Measurements from ENCODE around the gene TIMM13.
A peak's percentile ranks its signal among the peaks of the same experiment; 100 is the strongest.
"Not testable (repeated sequence)": the region's sequence is repeated elsewhere in the genome, so short reads cannot be mapped to it uniquely, and the experiment has no call there.

TIMM13 gene

GRCh38 chr19:2423071-2423914 is 4.1 kb downstream of the TIMM13 start:
- no peak overlapping the region for H3K9ac ChIP-seq (ENCODE audit: insufficient read length)
- TF ChIP-seq FOXP2 (optimal IDR thresholded peaks at IDR 0.05; ENCODE audit: control extremely low read depth, extremely low read length, insufficient read depth) (no peak), POLR2AphosphoS5 (IDR thresholded peaks at IDR 0.05; ENCODE audit: borderline replicate concordance, low read depth, low read length) (peak; percentile 4; the same call in 1 of the 2 replicates)
- peaks cover 20% of the 10 kb centered on the region for H3K36me3 ChIP-seq (ENCODE audit: insufficient read depth, low read length)
- DNase-seq (ENCODE audit: low read depth, low spot score), result no peak
- no peak overlapping the region for H3K27ac ChIP-seq
- no peak overlapping the region for H3K4me3 ChIP-seq
- H3K9me3 ChIP-seq (ENCODE audit: low read depth, low read length), result no peaks in the 10 kb centered on the region

GRCh38 chr19:2421581-2422306 is 5.6 kb downstream of the TIMM13 start:
- DNase-seq (ENCODE audit: low read depth, low spot score), result no peak
- Histone ChIP-seq H3K9me3 (ENCODE audit: low read depth, low read length) (no peaks in the 10 kb centered on the region), H3K9ac (ENCODE audit: insufficient read length) (no peak overlapping the region), H3K27ac (no peak overlapping the region), H3K4me3 (no peak overlapping the region), H3K36me3 (ENCODE audit: insufficient read depth, low read length) (peaks cover 19% of the 10 kb centered on the region)
- TF ChIP-seq EZH2 (IDR thresholded peaks at IDR 0.05) (no peak), FOXP2 (optimal IDR thresholded peaks at IDR 0.05; ENCODE audit: control extremely low read depth, extremely low read length, insufficient read depth) (no peak), POLR2AphosphoS5 (IDR thresholded peaks at IDR 0.05; ENCODE audit: borderline replicate concordance, low read depth, low read length) (no peak)

GRCh38 chr19:2420490-2420889 is 6.9 kb downstream of the TIMM13 start:
- no peak overlapping the region for H3K27ac ChIP-seq
- TF ChIP-seq FOXP2 (optimal IDR thresholded peaks at IDR 0.05; ENCODE audit: control extremely low read depth, extremely low read length, insufficient read depth) (no peak), EZH2 (IDR thresholded peaks at IDR 0.05) (no peak), POLR2AphosphoS5 (IDR thresholded peaks at IDR 0.05; ENCODE audit: borderline replicate concordance, low read depth, low read length) (no peak)
- no peaks in the 10 kb centered on the region for H3K9me3 ChIP-seq (ENCODE audit: low read depth, low read length)
- no peak overlapping the region for H3K9ac ChIP-seq (ENCODE audit: insufficient read length)
- DNase-seq (ENCODE audit: low read depth, low spot score), result no peak
- no peak overlapping the region for H3K4me3 ChIP-seq
- peaks cover 7% of the 10 kb centered on the region; the same call in 1 of the 2 replicates for H3K36me3 ChIP-seq (ENCODE audit: insufficient read depth, low read length)

GRCh38 chr19:2419754-2420153 is 7.6 kb downstream of the TIMM13 start:
- H3K9me3 ChIP-seq (ENCODE audit: low read depth, low read length), result no peaks in the 10 kb centered on the region
- no peak overlapping the region for H3K27ac ChIP-seq
- DNase-seq (ENCODE audit: low read depth, low spot score), result no peak
- H3K4me3 ChIP-seq, result no peak overlapping the region
- TF ChIP-seq EZH2 (IDR thresholded peaks at IDR 0.05), result no peak
- no peak for TF ChIP-seq POLR2AphosphoS5 (IDR thresholded peaks at IDR 0.05; ENCODE audit: borderline replicate concordance, low read depth, low read length)
- no peak for TF ChIP-seq FOXP2 (optimal IDR thresholded peaks at IDR 0.05; ENCODE audit: control extremely low read depth, extremely low read length, insufficient read depth)
- H3K9ac ChIP-seq (ENCODE audit: insufficient read length), result no peak overlapping the region
- H3K36me3 ChIP-seq (ENCODE audit: insufficient read depth, low read length), result peaks cover 6% of the 10 kb centered on the region; the same call in 1 of the 2 replicates

GRCh38 chr19:2417881-2418406 is 9.4 kb downstream of the TIMM13 start:
- H3K4me3 ChIP-seq, result no peak overlapping the region
- no peak for TF ChIP-seq EZH2 (IDR thresholded peaks at IDR 0.05)
- no peak for TF ChIP-seq FOXP2 (optimal IDR thresholded peaks at IDR 0.05; ENCODE audit: control extremely low read depth, extremely low read length, insufficient read depth)
- TF ChIP-seq POLR2AphosphoS5 (IDR thresholded peaks at IDR 0.05; ENCODE audit: borderline replicate concordance, low read depth, low read length), result no peak
- H3K27ac ChIP-seq, result no peak overlapping the region

GRCh38 chr19:2417436-2417835 is 9.9 kb downstream of the TIMM13 start:
- DNase-seq (ENCODE audit: low read depth, low spot score); H3K27ac ChIP-seq; H3K9ac ChIP-seq (ENCODE audit: insufficient read length); H3K36me3 ChIP-seq (ENCODE audit: insufficient read depth, low read length); H3K9me3 ChIP-seq (ENCODE audit: low read depth, low read length); H3K4me3 ChIP-seq: not testable (repeated sequence)

More at GRCh38 chr19:2417881-2418406, 9.4 kb downstream of the TIMM13 start:
- Histone ChIP-seq H3K9ac (ENCODE audit: insufficient read length) (no peak overlapping the region), H3K9me3 (ENCODE audit: low read depth, low read length) (no peaks in the 10 kb centered on the region), H3K36me3 (ENCODE audit: insufficient read depth, low read length) (no peaks in the 10 kb centered on the region)
- DNase-seq (ENCODE audit: low read depth, low spot score), result no peak

- H3K27ac ChIP-seq, result no peak overlapping the region
- no peaks in the 10 kb centered on the region for H3K36me3 ChIP-seq (ENCODE audit: insufficient read depth, low read length)
- H3K4me3 ChIP-seq, result no peak overlapping the region
- no peak overlapping the region for H3K9ac ChIP-seq (ENCODE audit: insufficient read length)
- DNase-seq (ENCODE audit: low read depth, low spot score), result no peak
- TF ChIP-seq POLR2AphosphoS5 (IDR thresholded peaks at IDR 0.05; ENCODE audit: borderline replicate concordance, low read depth, low read length) (no peak), EZH2 (IDR thresholded peaks at IDR 0.05) (no peak)
- no peaks in the 10 kb centered on the region for H3K9me3 ChIP-seq (ENCODE audit: low read depth, low read length)
Measured at GRCh38 chr19:2416321-2417097, 10.9 kb downstream of the TIMM13 start.

- no peak for TF ChIP-seq EZH2 (IDR thresholded peaks at IDR 0.05)
- no peak for TF ChIP-seq FOXP2 (optimal IDR thresholded peaks at IDR 0.05; ENCODE audit: control extremely low read depth, extremely low read length, insufficient read depth)
- TF ChIP-seq POLR2AphosphoS5 (IDR thresholded peaks at IDR 0.05; ENCODE audit: borderline replicate concordance, low read depth, low read length), result no peak; the same call in 1 of the 2 replicates
- no peak overlapping the region for H3K4me3 ChIP-seq
- no peaks in the 10 kb centered on the region for H3K36me3 ChIP-seq (ENCODE audit: insufficient read depth, low read length)
- H3K9me3 ChIP-seq (ENCODE audit: low read depth, low read length), result no peaks in the 10 kb centered on the region
- no peak overlapping the region for H3K9ac ChIP-seq (ENCODE audit: insufficient read length)
- H3K27ac ChIP-seq, result no peak overlapping the region
- no peak for DNase-seq (ENCODE audit: low read depth, low spot score)
Measured at GRCh38 chr19:2415973-2416319, 11.4 kb downstream of the TIMM13 start.
